GM12873 (cell line): Measurements from ENCODE around the gene KCNH1.

Experiments
- TF ChIP-seq, protein P1 (sequence below): IDR thresholded peaks from 2 replicates; pipeline ENCODE4 v1.5.1; 2012; ENCODE audit warnings: low read depth, mild to moderate bottlenecking, moderate library complexity, low read length, control low read depth; ENCODE audit not compliant: insufficient read depth; ENCODE audit errors: missing control alignments

The KCNH1 gene

GRCh38 chr1:211018690-211019089 lies 115.3 kb downstream of the KCNH1 start:
- TF ChIP-seq, protein P1, sequence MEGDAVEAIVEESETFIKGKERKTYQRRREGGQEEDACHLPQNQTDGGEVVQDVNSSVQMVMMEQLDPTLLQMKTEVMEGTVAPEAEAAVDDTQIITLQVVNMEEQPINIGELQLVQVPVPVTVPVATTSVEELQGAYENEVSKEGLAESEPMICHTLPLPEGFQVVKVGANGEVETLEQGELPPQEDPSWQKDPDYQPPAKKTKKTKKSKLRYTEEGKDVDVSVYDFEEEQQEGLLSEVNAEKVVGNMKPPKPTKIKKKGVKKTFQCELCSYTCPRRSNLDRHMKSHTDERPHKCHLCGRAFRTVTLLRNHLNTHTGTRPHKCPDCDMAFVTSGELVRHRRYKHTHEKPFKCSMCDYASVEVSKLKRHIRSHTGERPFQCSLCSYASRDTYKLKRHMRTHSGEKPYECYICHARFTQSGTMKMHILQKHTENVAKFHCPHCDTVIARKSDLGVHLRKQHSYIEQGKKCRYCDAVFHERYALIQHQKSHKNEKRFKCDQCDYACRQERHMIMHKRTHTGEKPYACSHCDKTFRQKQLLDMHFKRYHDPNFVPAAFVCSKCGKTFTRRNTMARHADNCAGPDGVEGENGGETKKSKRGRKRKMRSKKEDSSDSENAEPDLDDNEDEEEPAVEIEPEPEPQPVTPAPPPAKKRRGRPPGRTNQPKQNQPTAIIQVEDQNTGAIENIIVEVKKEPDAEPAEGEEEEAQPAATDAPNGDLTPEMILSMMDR, result no peak

- TF ChIP-seq, protein P1, result no peak
Observed at GRCh38 chr1:211017075-211017718, 116.8 kb downstream of the KCNH1 start.

DNA sequence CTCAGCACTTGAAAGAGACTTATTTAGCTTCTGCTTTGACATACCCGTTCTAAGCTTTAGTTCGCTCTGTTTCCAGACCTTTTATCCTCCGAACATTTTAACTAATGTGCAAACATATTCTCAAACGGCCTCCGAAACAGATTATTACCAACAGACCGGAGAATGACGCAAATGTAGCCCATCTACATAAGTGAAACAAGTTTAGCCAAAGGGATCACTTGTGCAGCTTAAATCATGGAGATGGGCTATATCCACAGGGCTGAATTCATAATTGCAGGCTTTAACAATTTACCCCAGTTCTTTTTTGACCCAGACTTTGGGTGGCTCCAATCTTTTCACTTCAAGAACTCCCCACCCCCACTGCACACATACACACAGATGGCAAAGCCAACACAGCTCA lies 119.7 kb downstream of the KCNH1 start:
- TF ChIP-seq, protein P1, result no peak

DNA sequence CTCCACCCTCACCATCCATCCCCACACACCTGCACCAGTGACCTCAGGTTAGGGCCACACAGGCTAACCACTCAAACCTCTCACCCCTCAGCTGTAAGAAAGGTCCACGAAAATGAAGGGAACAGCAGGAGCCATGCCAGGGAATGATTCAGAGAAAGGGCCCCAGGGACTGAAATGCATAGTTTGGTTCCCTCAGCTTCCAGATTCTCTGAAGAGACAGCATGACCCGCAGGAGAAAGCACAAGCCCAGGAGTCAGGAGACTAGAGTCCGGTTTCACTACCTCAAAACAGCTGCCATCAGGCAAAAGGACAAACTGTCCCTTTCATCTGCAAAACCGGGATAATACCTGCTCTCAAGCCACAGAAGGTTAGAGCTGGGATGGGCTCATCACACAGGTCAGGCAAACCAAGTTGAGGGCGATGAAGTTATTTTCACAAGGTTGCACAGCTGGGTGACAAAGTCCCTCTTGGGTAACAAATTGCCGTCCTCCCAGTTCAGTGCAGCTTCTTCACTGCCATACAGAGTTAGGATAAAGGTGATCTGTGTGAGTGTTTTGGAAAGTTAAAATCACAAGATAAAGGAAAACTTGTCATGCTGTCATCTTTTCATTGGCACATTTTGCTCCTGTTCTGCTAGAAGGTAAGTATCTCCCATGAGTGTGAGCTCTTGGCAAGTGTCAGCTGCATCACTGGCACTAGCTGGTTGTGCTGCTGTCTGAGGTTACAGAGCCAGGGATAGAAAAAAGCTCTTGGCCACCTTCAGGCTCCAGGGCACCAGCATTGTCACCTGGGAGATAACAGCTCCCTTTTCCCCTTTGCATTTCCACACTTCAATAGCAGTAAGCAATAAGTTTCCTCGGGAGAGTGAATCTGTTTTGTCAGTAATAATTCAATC lies 120.4 kb downstream of the KCNH1 start:
- TF ChIP-seq, protein P1, result no peak

GRCh38 chr1:211009944-211010343 lies 124.0 kb downstream of the KCNH1 start:
- TF ChIP-seq, protein P1, result no peak

DNA sequence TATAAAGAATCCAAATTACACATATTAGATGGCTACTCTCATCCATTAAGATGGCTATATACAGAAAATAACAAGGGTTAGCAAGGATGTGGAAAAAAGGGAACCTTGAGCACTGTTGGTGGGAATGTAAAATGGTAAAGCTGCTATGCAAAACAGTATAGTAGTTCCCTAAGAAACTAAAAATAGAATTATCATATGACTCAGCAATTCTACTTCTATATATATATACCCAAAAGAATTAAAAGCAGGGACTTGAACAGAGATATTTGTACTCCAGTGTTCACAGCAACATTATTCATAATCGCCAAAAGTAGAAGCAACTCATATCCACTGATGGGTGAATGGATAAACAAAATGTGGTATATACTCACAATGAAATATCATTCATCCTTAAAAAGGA lies 126.1 kb downstream of the KCNH1 start:
- TF ChIP-seq, protein P1, result no peak

DNA sequence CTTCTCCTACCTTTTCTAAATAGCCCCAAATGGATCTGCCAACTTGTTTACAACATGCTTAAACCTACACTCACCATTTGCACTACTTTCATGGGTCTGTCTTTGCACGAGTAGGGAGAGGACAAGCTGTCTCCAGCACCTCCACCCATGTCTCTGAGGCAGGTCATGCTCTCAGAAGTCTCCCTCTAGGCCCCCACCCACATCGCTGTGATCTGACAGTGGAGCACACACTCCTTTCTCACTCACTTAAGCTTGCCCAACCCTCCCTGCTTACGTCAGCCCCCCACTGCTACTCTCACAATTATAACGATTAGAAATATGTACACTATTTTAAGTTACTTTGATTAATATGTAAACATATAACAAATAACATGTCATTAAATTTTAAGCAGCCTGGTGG lies 141.1 kb downstream of the KCNH1 start:
- TF ChIP-seq, protein P1, result no peak
